GM19238 (cell line): ENCODE data around the gene RSRC2.
"Not testable (repeated sequence)": the region's sequence is repeated elsewhere in the genome, so short reads cannot be mapped to it uniquely, and the experiment has no call there.

Source experiments
- DNase-seq: peaks from one replicate; pipeline ENCODE4 v3.0.0; 2011; ENCODE audit warnings: low spot score; ENCODE audit not compliant: insufficient read length

Gene RSRC2

GRCh38 chr12:122526683-122527477, at the start of gene RSRC2, which contains the start of gene KNTC1:
RSRC2 (minus strand) TSS chr12:122526936; CDS start chr12:122526853, 83 bp downstream.
KNTC1 (plus strand) TSS chr12:122527249; CDS start chr12:122530064, 2,815 bp downstream.
- peak; percentile 74 for DNase-seq

DNA sequence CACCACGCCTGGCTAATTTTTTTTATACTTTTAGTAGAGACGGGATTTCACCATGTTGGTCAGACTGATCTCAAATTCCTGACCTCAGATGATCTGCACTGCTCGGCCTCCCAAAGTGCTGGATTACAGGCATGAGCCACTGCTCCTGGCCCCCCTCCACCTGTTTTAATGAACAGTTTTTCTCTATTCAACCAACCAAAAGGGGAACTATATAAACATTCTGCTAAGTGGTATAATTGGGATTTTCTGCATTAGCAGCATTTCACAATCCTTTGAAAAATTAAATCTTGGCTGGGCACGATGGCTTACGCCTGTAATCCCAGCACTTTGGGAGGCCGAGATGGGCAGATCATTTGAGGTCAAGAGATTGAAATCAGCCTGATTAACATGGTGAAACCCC, 45.1 kb upstream of the RSRC2 start:
- DNase-seq: no peak

GRCh38 chr12:122570006-122570405, 43.3 kb upstream of the RSRC2 start:
- DNase-seq: not testable (repeated sequence)

- DNase-seq: no peak
Observed at GRCh38 chr12:122569288-122569687, 42.6 kb upstream of the RSRC2 start.

DNA sequence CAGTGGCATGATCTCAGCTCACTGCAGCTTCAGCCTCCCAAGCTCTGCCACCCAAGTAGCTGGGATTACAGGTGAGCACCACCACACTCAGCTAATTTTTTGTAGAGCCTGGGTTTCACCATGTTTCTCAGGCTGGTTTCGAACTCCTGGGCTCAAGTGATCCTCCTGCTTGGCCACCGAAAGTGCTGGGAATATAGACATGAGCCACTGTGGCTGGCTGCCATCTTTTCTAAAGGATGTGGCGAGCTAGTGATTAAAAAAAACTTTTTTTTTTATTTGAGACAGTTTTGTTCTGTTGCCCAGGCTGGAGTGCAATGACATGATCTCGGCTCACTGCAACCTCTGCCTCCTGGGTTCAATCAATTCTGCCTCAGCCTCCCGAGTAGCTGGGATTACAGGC, 40.1 kb upstream of the RSRC2 start:
- DNase-seq: not testable (repeated sequence)

DNA sequence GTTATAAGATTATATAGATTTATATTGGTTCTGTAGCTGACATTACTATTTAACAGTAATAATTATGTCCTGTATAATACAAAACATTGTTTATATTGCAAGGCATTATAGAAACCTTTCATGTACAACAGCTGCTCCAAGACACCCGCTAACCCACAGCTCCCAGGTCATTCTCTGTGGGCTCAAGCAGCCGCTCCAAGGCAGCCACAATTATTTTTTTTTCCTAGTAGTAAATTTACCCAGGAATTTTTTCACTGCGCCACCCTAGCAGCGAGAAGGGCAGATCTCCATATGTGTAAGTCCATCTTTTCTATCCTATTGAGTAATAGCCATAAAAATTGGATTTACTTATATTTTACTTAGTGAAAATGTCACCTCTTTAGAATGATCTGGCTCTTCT, 36.6 kb upstream of the RSRC2 start:
- DNase-seq: no peak

GRCh38 chr12:122560138-122560537, 33.4 kb upstream of the RSRC2 start:
- DNase-seq: no peak

DNA sequence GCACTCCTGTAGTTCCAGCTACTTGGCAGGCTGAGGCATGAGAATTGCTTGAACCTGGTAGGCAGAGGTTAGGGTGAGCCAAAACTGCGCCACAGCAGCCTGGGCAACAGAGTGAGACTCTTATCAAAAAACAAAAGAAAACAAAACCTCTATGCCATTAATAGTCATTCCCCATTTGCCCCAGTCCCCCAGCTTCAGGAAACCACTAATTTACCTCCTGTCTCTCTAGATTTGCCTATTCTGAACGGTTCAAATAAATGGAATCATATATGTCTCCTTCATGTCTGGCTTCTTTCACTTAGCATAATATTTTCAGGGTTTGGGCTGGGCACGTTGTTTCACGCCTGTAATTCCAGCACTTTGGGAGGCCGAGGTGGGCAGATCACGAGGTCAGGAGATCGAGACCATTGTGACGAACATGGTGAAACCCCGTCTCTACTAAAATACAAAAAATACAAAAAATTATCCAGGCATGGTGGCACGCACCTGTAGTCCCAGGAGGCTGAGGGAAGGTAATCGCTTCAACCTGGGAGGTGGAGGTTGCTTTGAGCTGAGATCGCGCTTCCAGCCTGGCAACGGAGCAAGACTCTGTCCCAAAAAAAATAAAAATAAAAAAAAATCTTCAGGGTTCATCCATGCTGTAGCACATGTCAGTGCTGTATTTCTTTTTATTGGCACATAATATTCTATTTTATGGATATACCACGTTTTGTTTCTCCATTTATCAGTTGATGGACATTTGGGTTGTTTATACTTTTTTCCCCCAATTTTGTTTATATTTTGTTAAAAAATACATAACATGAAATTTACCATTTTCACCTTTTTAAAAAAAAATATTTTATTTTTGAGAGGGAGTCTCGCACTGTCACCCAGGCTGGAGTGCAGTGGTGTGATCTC, 32.3 kb upstream of the RSRC2 start:
- DNase-seq: no peak

GRCh38 chr12:122547330-122547729, 20.6 kb upstream of the RSRC2 start:
- DNase-seq: no peak

GRCh38 chr12:122545855-122546254, 19.1 kb upstream of the RSRC2 start:
- DNase-seq: no peak

GRCh38 chr12:122544537-122544936, 17.8 kb upstream of the RSRC2 start:
- DNase-seq: no peak

GRCh38 chr12:122538496-122538895, 11.8 kb upstream of the RSRC2 start:
- no peak for DNase-seq

- no peak for DNase-seq
Observed at GRCh38 chr12:122537021-122537420, 10.3 kb upstream of the RSRC2 start.

- no peak for DNase-seq
Observed at GRCh38 chr12:122533856-122534255, 7.1 kb upstream of the RSRC2 start.

DNA sequence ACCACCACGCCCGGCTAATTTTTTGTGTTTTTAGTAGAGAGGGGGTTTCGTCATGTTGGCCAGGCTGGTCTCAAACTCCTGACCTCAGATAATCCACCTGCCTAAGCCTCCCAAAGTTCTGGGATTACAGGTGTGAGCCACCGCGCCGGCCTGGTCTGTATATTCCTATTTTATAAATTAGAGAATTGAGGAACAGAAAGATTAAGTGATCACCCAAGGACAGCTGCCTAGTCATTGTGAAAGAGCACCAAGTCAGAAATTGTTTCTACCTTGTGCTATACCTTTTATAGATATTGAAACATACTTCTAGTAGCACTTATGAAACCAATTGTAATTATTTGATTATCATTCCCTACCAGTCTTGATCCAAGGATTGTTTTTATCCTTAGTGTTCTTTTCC, 2.3 kb upstream of the RSRC2 start:
- no peak for DNase-seq

- no peak for DNase-seq
Observed at GRCh38 chr12:122528582-122528981, 1.8 kb upstream of the RSRC2 start.

- no peak for DNase-seq
Observed at GRCh38 chr12:122527478-122527944, 775 bp upstream of the RSRC2 start.

DNA sequence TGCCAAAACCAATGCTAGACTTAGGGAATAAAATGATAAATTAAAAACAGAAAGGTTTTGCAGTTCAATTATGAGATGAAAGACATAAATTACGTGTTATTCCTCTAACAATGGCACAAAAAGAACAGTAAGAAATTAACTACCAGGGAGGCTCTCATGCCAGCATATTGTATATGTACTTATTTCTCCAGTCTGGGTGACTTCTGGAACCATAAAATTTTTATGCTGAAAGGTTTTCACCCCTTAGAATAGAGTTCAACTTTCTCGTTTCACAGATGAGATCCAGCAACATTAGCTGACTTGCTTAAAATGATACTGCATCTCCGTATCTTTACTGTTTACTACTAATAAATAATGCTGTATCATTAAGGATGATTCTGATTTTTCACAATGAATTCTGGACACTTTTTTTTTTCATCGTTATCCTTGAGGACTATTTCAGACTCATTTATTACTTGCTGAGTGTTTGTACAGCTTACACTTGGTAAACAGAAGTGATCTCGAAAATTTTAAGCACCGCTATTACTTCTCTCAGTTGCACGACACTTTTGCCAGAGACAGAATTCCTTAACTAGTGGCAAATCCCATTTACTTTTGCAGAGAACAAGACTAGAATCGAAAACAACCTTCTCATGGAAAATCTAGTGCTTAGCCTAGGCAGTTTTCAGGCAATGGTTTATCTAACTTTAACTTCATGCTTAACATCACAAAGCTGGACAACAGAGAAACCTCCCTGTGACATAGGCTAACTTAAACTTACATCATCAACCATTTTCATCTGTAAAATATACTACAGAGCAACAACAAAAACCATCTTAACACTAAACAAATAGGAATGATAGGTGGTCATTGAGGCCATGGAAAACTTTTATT, 2.7 kb downstream of the RSRC2 start:
- no peak for DNase-seq

DNA sequence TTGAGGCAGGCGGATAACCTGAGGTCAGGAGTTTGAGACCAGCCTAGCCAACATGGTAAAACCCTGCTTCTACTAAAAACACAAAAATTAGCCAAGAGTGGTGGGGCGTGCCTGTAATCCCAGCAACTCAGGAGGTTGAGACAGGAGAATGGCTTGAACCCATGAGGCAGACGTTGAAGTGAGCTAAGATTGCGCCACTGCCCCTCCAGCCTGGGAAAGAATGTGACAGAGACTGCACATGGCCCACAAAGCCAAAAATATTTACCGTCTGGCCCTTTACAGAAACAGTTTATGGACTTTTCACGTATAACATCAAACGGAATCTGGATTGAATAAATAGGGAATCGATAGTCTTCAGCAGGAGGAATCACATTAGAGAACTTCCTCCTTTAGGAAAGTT, 3.5 kb downstream of the RSRC2 start:
- no peak for DNase-seq

GRCh38 chr12:122520676-122521075, 6.1 kb downstream of the RSRC2 start:
- DNase-seq: no peak

DNA sequence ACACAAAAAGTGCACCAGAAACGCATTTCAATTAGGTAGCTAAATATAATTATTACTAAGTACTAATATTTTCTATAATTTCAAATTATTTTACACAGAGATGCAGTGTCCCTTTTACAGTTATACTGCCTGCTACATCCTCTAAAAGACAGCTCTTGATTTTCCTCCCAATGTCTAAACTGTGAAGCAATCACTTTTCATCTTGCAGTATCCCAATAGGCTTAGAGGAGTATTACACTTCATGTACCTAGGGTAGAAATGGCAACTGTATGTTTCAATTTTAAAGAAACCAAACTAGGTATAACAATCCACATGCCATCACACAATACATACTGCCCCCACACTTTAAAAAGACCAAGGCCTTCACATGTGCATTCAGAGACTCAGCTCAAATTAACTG, 7.3 kb downstream of the RSRC2 start:
- no peak for DNase-seq
